ENCODE results near the gene TNFRSF25.

DNA sequence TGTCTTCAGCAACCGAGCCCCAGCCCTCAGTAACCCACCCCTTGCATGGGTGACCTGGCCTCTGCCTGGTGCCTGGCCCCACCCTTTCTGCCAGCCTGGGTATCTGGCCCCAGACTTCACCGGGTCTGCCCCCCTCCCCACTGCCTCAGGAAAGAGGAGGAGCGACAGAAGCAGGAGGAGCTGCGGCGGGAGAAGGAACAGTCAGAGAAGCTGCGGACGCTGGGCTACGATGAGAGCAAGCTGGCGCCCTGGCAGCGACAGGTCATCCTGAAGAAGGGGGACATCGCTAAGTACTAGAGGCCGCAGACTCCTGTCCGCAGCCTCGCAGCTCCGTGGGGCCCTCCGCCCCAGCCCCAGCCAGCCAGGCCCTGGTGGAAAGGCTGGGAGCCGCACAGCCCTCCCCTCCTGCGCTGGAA is 6.1 kb downstream of the TNFRSF25 start:
- TF ChIP-seq, protein P1, sequence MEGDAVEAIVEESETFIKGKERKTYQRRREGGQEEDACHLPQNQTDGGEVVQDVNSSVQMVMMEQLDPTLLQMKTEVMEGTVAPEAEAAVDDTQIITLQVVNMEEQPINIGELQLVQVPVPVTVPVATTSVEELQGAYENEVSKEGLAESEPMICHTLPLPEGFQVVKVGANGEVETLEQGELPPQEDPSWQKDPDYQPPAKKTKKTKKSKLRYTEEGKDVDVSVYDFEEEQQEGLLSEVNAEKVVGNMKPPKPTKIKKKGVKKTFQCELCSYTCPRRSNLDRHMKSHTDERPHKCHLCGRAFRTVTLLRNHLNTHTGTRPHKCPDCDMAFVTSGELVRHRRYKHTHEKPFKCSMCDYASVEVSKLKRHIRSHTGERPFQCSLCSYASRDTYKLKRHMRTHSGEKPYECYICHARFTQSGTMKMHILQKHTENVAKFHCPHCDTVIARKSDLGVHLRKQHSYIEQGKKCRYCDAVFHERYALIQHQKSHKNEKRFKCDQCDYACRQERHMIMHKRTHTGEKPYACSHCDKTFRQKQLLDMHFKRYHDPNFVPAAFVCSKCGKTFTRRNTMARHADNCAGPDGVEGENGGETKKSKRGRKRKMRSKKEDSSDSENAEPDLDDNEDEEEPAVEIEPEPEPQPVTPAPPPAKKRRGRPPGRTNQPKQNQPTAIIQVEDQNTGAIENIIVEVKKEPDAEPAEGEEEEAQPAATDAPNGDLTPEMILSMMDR (IDR thresholded peaks at IDR 0.05; ENCODE audit: low read length) = no peak
- TF ChIP-seq EZH2 (IDR thresholded peaks at IDR 0.05; ENCODE audit: borderline replicate concordance, low read length) = no peak

All from OCI-LY1 (cell line).